Inflammatory macrophage (primary cell): ENCODE results near the gene PHYHIPL.
"Not testable (repeated sequence)": the region's sequence is repeated elsewhere in the genome, so short reads cannot be mapped to it uniquely, and the experiment has no call there.

Experiments used
- DNase-seq, 2 donors: peaks; one replicate each; pipeline ENCODE4 v3.0.0-alpha.2; 2020 to 2022

PHYHIPL gene

GRCh38 chr10:59206204-59206720 lies 29.8 kb downstream of the PHYHIPL start:
- DNase-seq: no peak

- DNase-seq: no peak
Measured at GRCh38 chr10:59212301-59212798, 35.9 kb downstream of the PHYHIPL start.

DNA sequence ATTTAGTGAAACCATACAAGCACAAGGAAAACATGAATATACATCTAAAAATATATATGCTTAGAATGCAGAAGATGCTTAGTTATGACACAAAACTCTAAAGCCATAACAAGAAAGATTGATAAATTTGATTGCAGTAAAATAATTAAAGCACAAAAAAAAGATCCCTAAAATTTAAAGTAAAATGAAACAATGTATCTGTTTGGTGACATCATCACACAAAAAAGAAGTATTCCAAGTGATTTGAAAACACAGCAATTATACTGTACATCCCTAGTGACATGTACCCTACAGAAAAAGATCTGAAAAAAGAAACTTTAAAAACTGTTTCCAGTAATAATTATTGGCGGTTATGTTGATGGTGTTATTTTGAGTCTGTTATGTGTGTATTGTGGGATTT lies 37.7 kb downstream of the PHYHIPL start:
- DNase-seq: no peak

DNA sequence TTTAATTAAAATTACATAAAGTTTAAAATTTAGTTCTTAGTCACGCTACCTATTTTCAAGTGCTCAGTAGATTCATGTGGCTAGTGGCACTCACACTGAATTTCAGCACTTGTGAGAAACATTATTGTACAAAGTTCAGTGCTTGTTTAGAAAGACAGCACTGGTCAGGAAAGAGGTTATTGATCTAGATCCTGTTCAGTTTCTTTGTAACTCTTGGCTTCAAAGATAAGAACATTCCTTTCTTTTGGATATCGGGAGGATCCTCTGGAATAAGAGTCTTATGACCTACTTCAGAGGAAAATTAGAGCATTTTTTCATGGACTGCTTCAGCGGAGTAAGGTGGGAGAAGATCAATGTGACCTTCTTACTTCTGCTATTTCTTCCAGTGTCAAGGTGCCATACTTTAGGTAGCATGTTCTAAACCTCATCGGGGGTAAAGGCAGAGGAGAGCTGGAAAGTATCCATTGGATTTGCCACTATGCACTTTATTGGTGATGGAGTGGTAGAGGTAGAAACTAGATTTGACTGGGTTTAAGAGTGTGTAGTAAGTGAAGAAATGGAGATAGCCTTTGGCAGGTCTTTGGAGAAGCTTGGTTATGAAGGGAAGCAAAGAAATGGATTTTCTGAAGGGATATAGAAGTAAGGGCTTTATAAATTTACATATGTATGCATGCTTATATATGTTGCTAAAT lies 39.9 kb downstream of the PHYHIPL start:
- no peak for DNase-seq

DNA sequence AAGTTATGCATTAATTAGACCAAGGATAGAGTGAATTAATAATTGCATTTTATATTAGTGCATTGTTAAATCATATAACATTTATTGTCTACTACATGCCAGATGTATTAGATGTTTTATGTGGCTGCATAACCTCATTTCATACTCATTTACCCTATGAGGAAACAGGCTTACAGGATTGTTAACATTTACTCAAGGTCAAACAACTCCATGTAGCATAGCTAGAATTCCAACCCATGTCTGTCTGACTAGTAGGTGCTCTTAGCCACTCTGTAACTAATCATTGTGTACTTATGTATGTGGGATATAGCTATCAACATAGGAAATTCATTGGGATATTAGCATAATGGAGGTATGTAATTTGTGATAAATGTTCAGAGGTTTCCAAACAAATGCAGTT lies 46.3 kb downstream of the PHYHIPL start:
- no peak for DNase-seq

- DNase-seq: not testable (repeated sequence)
Measured at GRCh38 chr10:59223597-59223996, 47.2 kb downstream of the PHYHIPL start.

GRCh38 chr10:59225211-59225610 lies 48.8 kb downstream of the PHYHIPL start:
- no peak for DNase-seq

DNA sequence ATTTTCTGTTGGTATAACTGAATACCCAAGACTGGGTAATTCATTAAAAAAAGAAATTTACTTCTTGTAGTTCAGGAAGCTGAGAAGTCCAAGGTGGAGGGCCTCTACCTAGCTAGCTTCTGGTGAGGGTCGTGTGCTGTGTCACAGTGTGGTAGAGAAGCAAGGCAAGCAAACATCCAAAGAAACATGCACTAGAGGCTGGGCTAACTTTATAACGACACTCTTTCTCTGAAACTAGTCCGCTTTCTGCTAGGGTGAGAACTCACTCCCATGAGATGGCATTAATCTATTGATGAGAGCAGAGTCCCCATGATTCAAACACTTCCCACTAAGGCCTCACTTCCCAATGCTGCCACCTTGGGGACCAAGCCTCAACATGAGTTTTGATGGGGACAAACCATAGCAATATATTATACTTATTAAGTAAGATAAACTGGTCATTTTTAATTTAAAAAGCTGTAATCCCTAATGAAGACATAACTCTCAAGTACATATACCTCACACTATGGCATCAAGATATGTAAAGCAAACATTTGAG lies 50.8 kb downstream of the PHYHIPL start:
- no peak for DNase-seq

DNA sequence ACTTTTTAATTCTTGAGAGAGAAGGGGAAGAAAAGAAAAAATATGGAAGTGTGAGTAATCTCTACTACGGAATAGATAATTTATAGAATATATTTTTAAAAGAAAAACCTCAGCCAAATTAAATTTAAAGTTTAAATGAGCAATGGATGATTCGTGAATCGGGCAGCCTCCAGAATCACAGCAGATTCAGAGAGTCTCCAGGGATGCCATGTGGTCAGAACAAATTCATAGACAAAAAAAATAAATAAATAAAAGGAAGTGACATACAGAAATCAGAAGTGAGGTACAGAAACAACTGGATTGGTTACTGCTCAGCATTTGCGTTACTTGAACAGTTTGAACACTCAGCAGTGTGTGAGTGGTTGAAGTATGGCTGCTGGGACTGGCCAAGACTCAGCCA lies 53.0 kb downstream of the PHYHIPL start:
- no peak for DNase-seq

GRCh38 chr10:59234194-59234593 lies 57.8 kb downstream of the PHYHIPL start:
- DNase-seq: no peak

DNA sequence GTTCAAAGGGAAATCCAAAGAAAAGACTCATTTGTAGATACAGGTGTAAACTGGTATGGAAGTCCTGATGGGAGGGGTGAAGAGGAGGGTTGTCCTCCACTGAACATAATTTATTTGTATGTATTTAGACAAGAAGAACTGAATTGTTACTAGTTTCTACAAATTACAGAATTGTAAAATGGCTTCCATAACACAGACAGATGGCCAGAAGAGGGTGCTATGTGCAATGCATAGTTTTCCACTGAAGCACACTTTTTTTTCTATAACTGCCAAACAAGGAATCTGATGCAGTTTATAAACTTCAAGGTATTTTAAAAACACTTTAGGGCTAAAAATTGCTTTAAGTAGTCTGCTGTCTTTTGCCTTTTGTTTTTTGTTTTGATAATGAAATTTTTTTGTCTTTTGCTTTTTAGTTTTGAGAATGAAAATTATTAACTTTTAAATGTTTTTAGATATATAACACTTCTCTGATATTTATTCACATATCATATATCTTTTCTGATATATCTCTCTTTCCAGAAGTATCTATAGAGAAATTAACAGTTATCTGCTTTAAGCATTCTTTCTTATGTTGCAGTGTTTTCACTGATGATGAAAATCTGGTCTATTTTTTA lies 58.5 kb downstream of the PHYHIPL start:
- DNase-seq: peak; percentile 5 to 28

- no peak for DNase-seq
Measured at GRCh38 chr10:59236064-59236697, 59.7 kb downstream of the PHYHIPL start.

GRCh38 chr10:59237775-59238174 lies 61.3 kb downstream of the PHYHIPL start:
- DNase-seq: no peak

GRCh38 chr10:59239108-59239507 lies 62.7 kb downstream of the PHYHIPL start:
- DNase-seq: not testable (repeated sequence)

DNA sequence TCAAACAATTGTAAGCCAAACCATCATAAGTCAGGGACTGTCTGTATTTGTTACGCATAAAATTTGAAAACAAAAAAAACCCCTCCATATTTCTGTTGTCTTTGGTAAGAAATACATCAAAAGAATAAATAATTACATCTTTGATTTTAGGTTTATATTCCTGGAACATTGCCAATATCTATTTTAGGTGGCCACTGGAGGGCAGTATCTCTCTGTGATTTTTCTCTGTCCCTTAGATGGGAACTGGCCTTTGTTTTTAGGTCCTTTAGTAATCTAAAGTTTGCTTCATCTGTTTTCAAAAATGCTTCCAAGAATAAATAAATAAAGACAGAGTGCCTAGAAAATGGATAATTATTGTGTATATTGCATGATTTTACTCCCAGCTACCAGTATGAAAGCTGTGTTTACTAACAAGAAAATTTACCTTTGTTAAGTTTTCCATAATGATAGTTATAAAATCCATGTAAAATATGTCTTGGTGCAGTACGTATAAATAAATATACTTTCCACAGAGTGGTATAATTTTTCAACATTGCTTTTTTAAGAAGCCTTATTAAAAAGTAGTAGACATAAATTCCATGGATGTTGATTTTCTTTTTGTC lies 64.2 kb downstream of the PHYHIPL start:
- peak; percentile 30 to 57 for DNase-seq

- DNase-seq: no peak
Measured at GRCh38 chr10:59242057-59242456, 65.6 kb downstream of the PHYHIPL start.

GRCh38 chr10:59242991-59243390 lies 66.5 kb downstream of the PHYHIPL start:
- DNase-seq: no peak

DNA sequence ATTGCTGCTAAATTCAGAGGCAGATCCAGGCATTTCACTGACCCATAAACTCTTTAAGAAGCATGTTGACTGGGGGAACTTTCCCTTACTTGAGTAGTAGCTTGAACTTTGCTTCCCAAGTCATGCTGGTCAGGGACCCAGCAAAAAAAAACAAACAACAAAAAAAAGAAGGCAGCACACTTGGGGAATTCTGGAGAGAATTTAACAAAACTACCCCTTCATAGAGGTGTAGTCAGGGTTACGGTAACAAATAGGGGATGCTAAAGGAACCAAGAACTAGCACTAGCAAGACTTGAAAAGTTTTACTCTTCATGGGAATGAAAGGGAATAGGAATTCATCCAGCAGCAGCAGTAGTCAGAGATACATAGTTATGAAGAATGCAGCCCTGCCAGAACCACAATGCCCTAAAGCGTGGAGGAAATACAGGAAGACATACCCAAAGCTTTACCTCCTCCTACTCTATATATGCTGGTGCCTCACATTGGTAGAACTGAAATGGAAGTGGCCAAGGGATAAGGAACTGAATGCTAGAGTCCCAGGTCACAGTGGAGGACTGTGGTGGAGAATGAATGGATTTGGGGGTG lies 67.3 kb downstream of the PHYHIPL start:
- DNase-seq: no peak

- no peak for DNase-seq
Measured at GRCh38 chr10:59244871-59245270, 68.4 kb downstream of the PHYHIPL start.

DNA sequence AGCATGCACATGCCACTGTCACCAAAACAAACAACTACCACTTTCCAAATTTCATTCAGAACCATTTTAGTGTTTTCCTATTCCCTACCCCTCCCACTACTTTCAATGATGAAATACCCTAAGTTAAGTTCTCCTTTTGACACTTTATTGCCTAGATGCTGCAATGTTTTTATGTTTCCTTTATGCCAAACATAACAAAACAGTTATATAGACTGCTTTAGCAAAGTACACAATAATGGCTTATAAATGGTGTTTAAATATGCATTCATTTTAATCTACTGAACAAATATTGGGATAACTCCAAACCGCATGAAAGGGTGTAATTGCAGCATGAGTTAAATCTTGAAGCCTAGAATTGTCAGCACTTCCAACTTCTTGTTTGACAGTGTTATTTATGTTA lies 69.2 kb downstream of the PHYHIPL start:
- DNase-seq: peak in 1 of 2 donors; percentile 66

GRCh38 chr10:59252491-59252890 lies 76.0 kb downstream of the PHYHIPL start:
- no peak for DNase-seq

DNA sequence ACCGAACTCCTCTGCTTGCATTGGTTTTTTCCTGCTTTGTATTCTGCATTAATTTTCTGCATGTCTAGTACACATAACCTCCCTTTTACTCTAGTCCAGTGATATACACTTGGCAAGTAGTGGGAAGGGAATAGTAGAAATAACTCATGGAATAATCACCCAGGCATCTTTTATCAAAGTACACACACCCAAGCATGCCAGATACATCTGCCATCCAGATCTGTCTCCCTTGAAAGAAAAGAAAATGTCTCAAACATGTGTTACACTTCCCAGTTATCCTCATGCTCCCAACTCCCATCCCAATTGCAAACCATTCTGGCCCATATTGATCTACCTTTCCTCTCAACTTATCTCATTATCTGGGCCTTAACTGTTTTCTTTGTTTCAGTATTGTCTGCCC lies 79.0 kb downstream of the PHYHIPL start:
- no peak for DNase-seq

DNA sequence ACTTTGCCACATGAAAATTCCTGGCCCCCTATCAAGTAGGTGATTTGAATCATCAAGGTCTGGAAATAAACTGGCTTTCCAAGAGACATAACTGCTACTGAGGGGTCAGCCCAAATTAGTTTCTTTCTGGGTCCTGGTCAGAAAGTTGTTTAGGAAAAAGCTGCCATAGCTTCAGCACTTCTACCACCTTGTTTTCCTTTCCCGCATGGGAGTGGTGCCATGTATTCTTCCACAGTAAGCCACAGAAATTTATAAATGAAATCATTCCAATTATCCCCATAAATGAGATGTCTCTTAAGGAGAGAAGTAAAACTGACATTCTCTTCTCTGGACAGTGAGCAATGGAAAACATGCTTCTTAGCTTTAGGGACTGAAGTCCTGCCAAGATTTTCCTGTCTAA lies 80.8 kb downstream of the PHYHIPL start:
- no peak for DNase-seq
